Prostate gland (tissue), 2 donors: ENCODE results near the gene METTL5.

ENCODE experiments used
- CTCF ChIP-seq, 4 experiments: fragments of 200-600 bp in 2 of 4; fragments of 450-650 bp in 2 of 4; sonication (generic) in 2 of 4; IDR thresholded peaks; 1 replicate in 3 of 4; 2 replicates in 1 of 4; pipeline ENCODE4 v1.5.1; 2016 to 2019; ENCODE audit warnings: antibody characterized with exemption in 4 of 4, mild to moderate bottlenecking in 2 of 4, moderate library complexity in 2 of 4
- POLR2AphosphoS5 ChIP-seq: sonication (generic); formaldehyde crosslinking; IDR thresholded peaks from one replicate; pipeline ENCODE4 v1.6.1; 2017; ENCODE audit warnings: antibody characterized with exemption

- TF ChIP-seq POLR2AphosphoS5 = no peak
- no peak for TF ChIP-seq CTCF (IDR thresholded peaks at IDR 0.05)
Measured at GRCh38 chr2:169823996-169824372, 721 bp downstream of the METTL5 start.
